22Rv1 (cell line): ENCODE data around the gene TMEM132D.

Experiments used
- CTCF ChIP-seq: fragments of 450-650 bp; IDR thresholded peaks from 2 replicates; pipeline ENCODE4 v1.5.1; 2017; ENCODE audit warnings: mild to moderate bottlenecking
- ZFX ChIP-seq: fragments of 450-650 bp; IDR thresholded peaks from 2 replicates; pipeline ENCODE4 v1.6.1; 2017; ENCODE audit warnings: antibody characterized with exemption, borderline replicate concordance

GRCh38 chr12:129840145-129840884 is 63.5 kb downstream of the TMEM132D start:
- TF ChIP-seq CTCF (no peak), ZFX (no peak)
